Gastroesophageal sphincter (tissue), 4 donors: ENCODE results near the gene CTNNBIP1. TPM values are rescaled to one million over a fixed set of nuclear protein-coding genes. Genes with fewer than 3 reads are reported as not detected.

Source experiments
- ATAC-seq: fragments of 150-250 bp; one replicate; pipeline ENCODE4 v1.9.1; 2016; ENCODE audit warnings: mild to moderate bottlenecking, moderate library complexity
- H3K27ac ChIP-seq, 4 donors: fragments of 200-600 bp; sonication (generic) in 3 of 4; 1 replicate in 3 of 4; 2 replicates in 1 of 4; pipeline ENCODE4 v1.5.1; 2016 to 2019
- H3K27me3 ChIP-seq: fragments of 200-600 bp; sonication (generic); one replicate; pipeline ENCODE4 v1.5.1; 2019
- H3K36me3 ChIP-seq, 2 donors: fragments of 200-600 bp; sonication (generic); one replicate each; pipeline ENCODE4 v1.5.1; 2019; ENCODE audit warnings: control low read depth in 1 of 2
- H3K4me1 ChIP-seq, 3 donors: fragments of 200-600 bp; sonication (generic); 1 replicate in 2 of 3; 2 replicates in 1 of 3; pipeline ENCODE4 v1.5.1; 2016 to 2019; ENCODE audit warnings: control low read depth in 2 of 3
- H3K4me3 ChIP-seq, 2 donors: fragments of 200-600 bp; sonication (generic); one replicate each; pipeline ENCODE4 v1.5.1; 2019; ENCODE audit warnings: mild to moderate bottlenecking in 1 of 2, moderate library complexity in 1 of 2
- H3K9me3 ChIP-seq, 3 donors: fragments of 200-600 bp; sonication (generic); one replicate each; pipeline ENCODE4 v1.5.1; 2017 to 2019; ENCODE audit warnings: control low read depth in 2 of 3
- CTCF ChIP-seq, 4 experiments: fragments of 200-600 bp in 2 of 4; fragments of 450-650 bp in 2 of 4; sonication (generic) in 1 of 4; IDR thresholded peaks; one replicate each; pipeline ENCODE4 v1.5.1; 2017 to 2019; ENCODE audit warnings: antibody characterized with exemption in 4 of 4, mild to moderate bottlenecking in 2 of 4, moderate library complexity in 2 of 4
- EP300 ChIP-seq: sonication (generic); formaldehyde crosslinking; IDR thresholded peaks from one replicate; pipeline ENCODE4 v1.6.1; 2017; ENCODE audit warnings: antibody characterized with exemption, mild to moderate bottlenecking
- POLR2A ChIP-seq, 2 donors: fragments of 450-650 bp; IDR thresholded peaks; one replicate each; pipeline ENCODE4 v1.6.1; 2017; ENCODE audit warnings: antibody characterized with exemption in 2 of 2, mild to moderate bottlenecking in 2 of 2, moderate library complexity in 1 of 2
- POLR2AphosphoS5 ChIP-seq: sonication (generic); formaldehyde crosslinking; IDR thresholded peaks from one replicate; pipeline ENCODE4 v1.6.1; 2017; ENCODE audit warnings: antibody characterized with exemption
- WGBS, 2 donors: methylation state at CpG; one replicate each; pipeline ENCODE4 v1.1.5; 2018; ENCODE audit warnings: low coverage in 1 of 2; 5-methylcytosine and 5-hydroxymethylcytosine counted together
- total RNA-seq, 4 donors: library from RNA; depleted of rRNA; stranded (reverse); fragments of >200 nt; gene quantifications; one replicate each; pipeline ENCODE4 v1.1.0, GENCODE V29; 2016

The CTNNBIP1 gene
- total RNA-seq, 4 donors from 2014 or later: 13.7 to 27.6 (median 21.0) TPM

DNA sequence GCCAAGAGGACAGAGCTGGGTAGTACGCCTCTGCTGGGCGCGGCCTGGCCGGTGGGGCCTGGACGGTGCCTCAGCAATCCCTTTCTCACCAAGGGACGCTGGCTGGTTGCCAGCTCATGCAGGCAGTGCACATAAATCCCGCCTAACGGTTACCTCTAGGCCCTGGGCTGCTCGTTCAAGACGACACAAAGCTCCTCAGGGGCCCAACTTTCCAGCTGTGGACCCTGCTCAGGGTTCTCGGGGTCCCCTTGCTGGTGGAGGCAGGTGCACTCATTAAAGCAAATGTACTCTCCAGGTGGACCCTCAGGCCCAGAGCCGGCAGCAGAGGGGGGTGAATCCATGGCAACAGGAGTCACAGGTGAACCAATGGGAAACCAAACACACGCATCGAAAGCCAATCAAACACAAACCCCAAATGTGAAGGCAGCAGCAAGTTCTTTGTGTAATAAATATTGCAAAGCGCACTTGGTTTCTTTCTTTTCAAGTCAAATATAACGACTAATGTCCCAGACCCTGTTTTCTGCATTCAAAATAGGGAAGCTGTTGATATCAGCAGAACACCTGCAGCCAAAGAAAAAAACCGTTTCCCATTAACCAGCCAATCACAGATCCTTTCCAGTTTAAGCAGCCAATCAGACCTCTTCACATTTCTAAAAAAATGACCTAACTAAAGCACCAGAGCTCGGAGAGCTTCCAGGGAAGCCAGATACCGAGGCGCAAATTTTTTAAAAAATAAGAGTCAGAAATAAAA lies 60.2 kb downstream of the CTNNBIP1 start:
- H3K36me3 ChIP-seq: peaks cover 0 to 44% of the 10 kb centered on the region in 2 donors
- H3K27me3 ChIP-seq: no peaks in the 10 kb centered on the region
- ATAC-seq: no peak
- 14 to 78% methylated on average over 1 to 8 of the region's 20 CpGs for WGBS, 2 donors
- no peaks in the 10 kb centered on the region for H3K4me1 ChIP-seq
- H3K4me3 ChIP-seq: no peak overlapping the region
- peaks cover 0 to 7% (median 0%) of the 10 kb centered on the region in 3 donors for H3K9me3 ChIP-seq
- no peak overlapping the region for H3K27ac ChIP-seq
- TF ChIP-seq CTCF (IDR thresholded peaks at IDR 0.05): no peak
- TF ChIP-seq POLR2A (IDR thresholded peaks at IDR 0.05): no peak

- Histone ChIP-seq H3K4me1 (peaks cover 0 to 18% (median 0%) of the 10 kb centered on the region in 3 donors), H3K27ac (no peak overlapping the region), H3K4me3 (no peak overlapping the region), H3K36me3 (peaks cover 0 to 29% of the 10 kb centered on the region in 2 donors), H3K27me3 (no peaks in the 10 kb centered on the region), H3K9me3 (no peaks in the 10 kb centered on the region)
- TF ChIP-seq EP300: no peak
- no peak for TF ChIP-seq CTCF (IDR thresholded peaks at IDR 0.05)
- TF ChIP-seq POLR2AphosphoS5: no peak
- TF ChIP-seq POLR2A (IDR thresholded peaks at IDR 0.05): no peak
- ATAC-seq: no peak
- WGBS, 2 donors: 55 to 67% methylated on average over 5 to 8 of the region's 8 CpGs
These were observed 62.0 kb downstream of the CTNNBIP1 start for GRCh38 chr1:9848022-9848421.

GRCh38 chr1:9847269-9847668 lies 62.8 kb downstream of the CTNNBIP1 start:
- peaks cover 0 to 25% (median 0%) of the 10 kb centered on the region in 3 donors for H3K4me1 ChIP-seq
- H3K36me3 ChIP-seq: peaks cover 0 to 24% of the 10 kb centered on the region in 2 donors
- WGBS, 2 donors: 100% methylated on average over 1 of the region's 2 CpGs
- H3K27ac ChIP-seq: no peak overlapping the region
- TF ChIP-seq POLR2A (IDR thresholded peaks at IDR 0.05) (no peak), EP300 (no peak), CTCF (IDR thresholded peaks at IDR 0.05) (no peak), POLR2AphosphoS5 (no peak)
- H3K27me3 ChIP-seq: no peaks in the 10 kb centered on the region
- H3K4me3 ChIP-seq: no peak overlapping the region
- H3K9me3 ChIP-seq: no peaks in the 10 kb centered on the region
- no peak for ATAC-seq

GRCh38 chr1:9846611-9847171 lies 63.4 kb downstream of the CTNNBIP1 start:
- H3K36me3 ChIP-seq: peaks cover 0 to 24% of the 10 kb centered on the region in 2 donors
- no peak overlapping the region for H3K27ac ChIP-seq
- no peaks in the 10 kb centered on the region for H3K9me3 ChIP-seq
- no peaks in the 10 kb centered on the region for H3K27me3 ChIP-seq
- H3K4me1 ChIP-seq: peaks cover 0 to 29% (median 0%) of the 10 kb centered on the region in 3 donors
- WGBS, 2 donors: 80 to 100% methylated on average over 1 of the region's 17 CpGs
- TF ChIP-seq POLR2AphosphoS5 (no peak), CTCF (IDR thresholded peaks at IDR 0.05) (no peak), EP300 (no peak)
- no peak overlapping the region for H3K4me3 ChIP-seq
- ATAC-seq: no peak

- peaks cover 0 to 23% of the 10 kb centered on the region in 2 donors for H3K36me3 ChIP-seq
- WGBS, 2 donors: 43 to 67% methylated on average over 1 of the region's 9 CpGs
- no peak overlapping the region for H3K4me3 ChIP-seq
- peaks cover 0 to 29% (median 0%) of the 10 kb centered on the region in 3 donors for H3K4me1 ChIP-seq
- no peak for ATAC-seq
- H3K9me3 ChIP-seq: no peaks in the 10 kb centered on the region
- H3K27ac ChIP-seq: no peak overlapping the region
- H3K27me3 ChIP-seq: no peaks in the 10 kb centered on the region
- no peak for TF ChIP-seq EP300
- no peak for TF ChIP-seq CTCF (IDR thresholded peaks at IDR 0.05)
- TF ChIP-seq POLR2AphosphoS5: no peak
- TF ChIP-seq POLR2A (IDR thresholded peaks at IDR 0.05): no peak
These were observed 64.2 kb downstream of the CTNNBIP1 start for GRCh38 chr1:9845914-9846313.
